ENCODE results near the gene CRY1. TPM values are rescaled to one million over a fixed set of nuclear protein-coding genes. Genes with fewer than 3 reads are reported as not detected.

The CRY1 gene
- polyA plus RNA-seq, 1 of the 3 experiments (the other 2 are of a cell fraction) = 4.9 TPM

DNA sequence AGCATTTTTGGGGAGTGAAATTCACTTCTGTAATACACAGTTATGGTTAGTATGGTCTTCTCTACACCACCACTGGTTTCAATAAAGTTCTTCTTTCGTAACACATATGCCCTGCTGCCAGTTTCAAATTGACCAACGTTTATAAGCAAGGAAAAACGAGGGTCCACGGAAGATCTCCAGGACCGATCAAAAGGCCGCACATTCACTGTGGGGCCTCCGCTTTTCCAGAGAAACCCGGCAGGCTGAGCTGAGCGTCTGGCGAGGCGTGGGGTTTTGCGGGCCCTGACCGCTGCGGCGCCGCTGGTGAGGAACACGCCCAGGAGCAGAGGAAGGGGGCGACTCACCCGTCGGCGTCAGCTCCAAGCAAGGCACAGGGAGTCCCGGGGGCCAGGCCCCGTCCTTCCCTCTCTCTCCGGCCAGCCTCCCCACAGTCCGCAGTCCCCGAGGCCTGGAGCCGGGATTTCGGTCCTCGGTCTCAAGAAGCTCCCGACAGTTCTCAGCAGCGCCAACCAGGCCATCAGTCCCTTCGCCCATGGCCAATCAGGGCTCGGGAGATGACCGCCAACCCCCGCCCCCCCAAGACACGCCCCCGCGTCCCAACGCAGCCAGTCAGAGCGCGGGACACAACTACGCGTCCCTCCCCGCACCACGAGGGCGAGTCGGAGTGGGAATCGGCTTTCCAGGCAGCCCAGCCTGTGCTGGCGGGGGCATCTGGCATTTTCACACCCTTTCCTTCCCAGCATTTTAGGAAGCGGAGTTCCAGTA is 106.5 kb downstream of the CRY1 start, which contains the start of gene MTERF2 (continued):
- TF ChIP-seq, protein P1, sequence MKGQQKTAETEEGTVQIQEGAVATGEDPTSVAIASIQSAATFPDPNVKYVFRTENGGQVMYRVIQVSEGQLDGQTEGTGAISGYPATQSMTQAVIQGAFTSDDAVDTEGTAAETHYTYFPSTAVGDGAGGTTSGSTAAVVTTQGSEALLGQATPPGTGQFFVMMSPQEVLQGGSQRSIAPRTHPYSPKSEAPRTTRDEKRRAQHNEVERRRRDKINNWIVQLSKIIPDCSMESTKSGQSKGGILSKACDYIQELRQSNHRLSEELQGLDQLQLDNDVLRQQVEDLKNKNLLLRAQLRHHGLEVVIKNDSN (IDR thresholded peaks at IDR 0.05; ENCODE audit: borderline replicate concordance, low read depth) = peak; percentile 54; the same call in 1 of the 2 replicates
- TF ChIP-seq RXRA (IDR thresholded peaks at IDR 0.05; ENCODE audit: borderline replicate concordance, low read depth) = no peak
- TF ChIP-seq, protein P2, sequence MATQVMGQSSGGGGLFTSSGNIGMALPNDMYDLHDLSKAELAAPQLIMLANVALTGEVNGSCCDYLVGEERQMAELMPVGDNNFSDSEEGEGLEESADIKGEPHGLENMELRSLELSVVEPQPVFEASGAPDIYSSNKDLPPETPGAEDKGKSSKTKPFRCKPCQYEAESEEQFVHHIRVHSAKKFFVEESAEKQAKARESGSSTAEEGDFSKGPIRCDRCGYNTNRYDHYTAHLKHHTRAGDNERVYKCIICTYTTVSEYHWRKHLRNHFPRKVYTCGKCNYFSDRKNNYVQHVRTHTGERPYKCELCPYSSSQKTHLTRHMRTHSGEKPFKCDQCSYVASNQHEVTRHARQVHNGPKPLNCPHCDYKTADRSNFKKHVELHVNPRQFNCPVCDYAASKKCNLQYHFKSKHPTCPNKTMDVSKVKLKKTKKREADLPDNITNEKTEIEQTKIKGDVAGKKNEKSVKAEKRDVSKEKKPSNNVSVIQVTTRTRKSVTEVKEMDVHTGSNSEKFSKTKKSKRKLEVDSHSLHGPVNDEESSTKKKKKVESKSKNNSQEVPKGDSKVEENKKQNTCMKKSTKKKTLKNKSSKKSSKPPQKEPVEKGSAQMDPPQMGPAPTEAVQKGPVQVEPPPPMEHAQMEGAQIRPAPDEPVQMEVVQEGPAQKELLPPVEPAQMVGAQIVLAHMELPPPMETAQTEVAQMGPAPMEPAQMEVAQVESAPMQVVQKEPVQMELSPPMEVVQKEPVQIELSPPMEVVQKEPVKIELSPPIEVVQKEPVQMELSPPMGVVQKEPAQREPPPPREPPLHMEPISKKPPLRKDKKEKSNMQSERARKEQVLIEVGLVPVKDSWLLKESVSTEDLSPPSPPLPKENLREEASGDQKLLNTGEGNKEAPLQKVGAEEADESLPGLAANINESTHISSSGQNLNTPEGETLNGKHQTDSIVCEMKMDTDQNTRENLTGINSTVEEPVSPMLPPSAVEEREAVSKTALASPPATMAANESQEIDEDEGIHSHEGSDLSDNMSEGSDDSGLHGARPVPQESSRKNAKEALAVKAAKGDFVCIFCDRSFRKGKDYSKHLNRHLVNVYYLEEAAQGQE (IDR thresholded peaks at IDR 0.05; ENCODE audit: low read depth, low read length) = no peak
- no peak for TF ChIP-seq YY1 (IDR thresholded peaks at IDR 0.05; ENCODE audit: low read depth)
- no peak for TF ChIP-seq RCOR1 (IDR thresholded peaks at IDR 0.05; ENCODE audit: low read length)
- no peak for TF ChIP-seq JUND (IDR thresholded peaks at IDR 0.05)
- no peak for TF ChIP-seq TEAD4 (IDR thresholded peaks at IDR 0.05; ENCODE audit: borderline replicate concordance, insufficient read depth)

DNA sequence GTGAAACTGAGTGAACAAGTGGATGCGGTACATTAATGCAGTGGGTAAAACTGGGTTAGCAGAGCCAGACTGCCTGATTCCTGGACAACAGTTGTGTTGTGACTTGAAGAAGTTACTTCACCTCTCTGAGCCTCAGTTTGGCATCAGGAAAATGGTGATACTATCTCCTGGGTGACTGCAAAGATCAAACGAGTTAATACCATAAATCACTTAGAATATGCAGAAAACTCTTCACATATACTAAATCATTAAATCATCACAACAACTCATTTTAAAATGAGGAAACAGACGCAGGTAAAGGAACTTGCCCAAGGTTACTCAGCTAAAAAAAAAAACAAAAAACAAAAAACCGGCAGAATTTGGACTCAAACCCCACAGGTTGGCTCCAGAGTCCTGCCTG is 107.2 kb downstream of the CRY1 start:
- H3K9me2 ChIP-seq = no peaks in the 10 kb centered on the region
- ChIA-PET CTCF (interaction anchor here (0.7 to 1.1 kb wide), 2 partner anchors 106 to 703 kb away, joined by 3 to 6 read pairs; no protein-coding TSS in a partner anchor), POLR2A (interaction anchor here (1.2 to 1.5 kb wide), 2 partner anchors 25 to 30 kb away, joined by 4 to 7 read pairs; partner anchors contain the start of gene TMEM263)
- peaks cover 6 to 13% of the 10 kb centered on the region in 2 experiments; a peak in 2 of 4 replicates for H3K4me1 ChIP-seq (ENCODE audit: control insufficient read depth in 1 of 2, insufficient read depth in 2 of 2, low read depth in 1 of 2, low read length in 1 of 2)
- TF ChIP-seq MXI1 (IDR thresholded peaks at IDR 0.05; ENCODE audit: low read depth, low read length) (no peak), JUND (IDR thresholded peaks at IDR 0.05) (no peak), IRF3 (IDR thresholded peaks at IDR 0.05; ENCODE audit: low read depth, low read length) (no peak), SIN3A (IDR thresholded peaks at IDR 0.05; ENCODE audit: borderline replicate concordance, low read depth, low read length) (no peak)
- TF ChIP-seq, protein P3, sequence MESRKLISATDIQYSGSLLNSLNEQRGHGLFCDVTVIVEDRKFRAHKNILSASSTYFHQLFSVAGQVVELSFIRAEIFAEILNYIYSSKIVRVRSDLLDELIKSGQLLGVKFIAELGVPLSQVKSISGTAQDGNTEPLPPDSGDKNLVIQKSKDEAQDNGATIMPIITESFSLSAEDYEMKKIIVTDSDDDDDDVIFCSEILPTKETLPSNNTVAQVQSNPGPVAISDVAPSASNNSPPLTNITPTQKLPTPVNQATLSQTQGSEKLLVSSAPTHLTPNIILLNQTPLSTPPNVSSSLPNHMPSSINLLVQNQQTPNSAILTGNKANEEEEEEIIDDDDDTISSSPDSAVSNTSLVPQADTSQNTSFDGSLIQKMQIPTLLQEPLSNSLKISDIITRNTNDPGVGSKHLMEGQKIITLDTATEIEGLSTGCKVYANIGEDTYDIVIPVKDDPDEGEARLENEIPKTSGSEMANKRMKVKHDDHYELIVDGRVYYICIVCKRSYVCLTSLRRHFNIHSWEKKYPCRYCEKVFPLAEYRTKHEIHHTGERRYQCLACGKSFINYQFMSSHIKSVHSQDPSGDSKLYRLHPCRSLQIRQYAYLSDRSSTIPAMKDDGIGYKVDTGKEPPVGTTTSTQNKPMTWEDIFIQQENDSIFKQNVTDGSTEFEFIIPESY (IDR thresholded peaks at IDR 0.05; ENCODE audit: borderline replicate concordance, low read depth) = no peak
- TF ChIP-seq, protein P4, sequence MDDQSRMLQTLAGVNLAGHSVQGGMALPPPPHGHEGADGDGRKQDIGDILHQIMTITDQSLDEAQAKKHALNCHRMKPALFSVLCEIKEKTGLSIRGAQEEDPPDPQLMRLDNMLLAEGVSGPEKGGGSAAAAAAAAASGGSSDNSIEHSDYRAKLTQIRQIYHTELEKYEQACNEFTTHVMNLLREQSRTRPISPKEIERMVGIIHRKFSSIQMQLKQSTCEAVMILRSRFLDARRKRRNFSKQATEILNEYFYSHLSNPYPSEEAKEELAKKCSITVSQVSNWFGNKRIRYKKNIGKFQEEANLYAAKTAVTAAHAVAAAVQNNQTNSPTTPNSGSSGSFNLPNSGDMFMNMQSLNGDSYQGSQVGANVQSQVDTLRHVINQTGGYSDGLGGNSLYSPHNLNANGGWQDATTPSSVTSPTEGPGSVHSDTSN (IDR thresholded peaks at IDR 0.05) = no peak
- H3K79me2 ChIP-seq (ENCODE audit: insufficient read depth) = peaks cover 17% of the 10 kb centered on the region
- no peaks in the 10 kb centered on the region for H4K20me1 ChIP-seq (ENCODE audit: insufficient read depth)
- peak overlapping the region; percentile 81 for H3K9ac ChIP-seq
- 30% methylated on average over 4 of the region's 4 CpGs for WGBS (ENCODE audit: low lambda C conversion rate)
- no peaks in the 10 kb centered on the region for H3K9me3 ChIP-seq
- peak overlapping the region; percentile 84; the same call in 1 of the 2 replicates for H2AFZ ChIP-seq (ENCODE audit: low read depth)
- peaks cover 8% of the 10 kb centered on the region for H3F3A ChIP-seq (replicated peaks; ENCODE audit: insufficient read depth)
- H3K4me2 ChIP-seq = peak overlapping the region; percentile 76
- DNase-seq = no peak
- peak overlapping the region; percentile 76 to 80 for H3K27ac ChIP-seq (ENCODE audit: low read depth in 2 of 2, low read length in 1 of 2)
- no peaks in the 10 kb centered on the region for H3K27me3 ChIP-seq (ENCODE audit: insufficient read depth)
- peak overlapping the region; percentile 65 to 72 for H3K4me3 ChIP-seq (ENCODE audit: low read depth in 2 of 2, low read length in 1 of 2)
- H3K36me3 ChIP-seq (replicated peaks in 1 of 2; ENCODE audit: control insufficient read depth in 1 of 2, insufficient read depth in 2 of 2, low read length in 1 of 2) = peaks cover 14 to 15% of the 10 kb centered on the region in 2 experiments
